MV-4-11 (cell line): Measurements from ENCODE around the gene ZNF490.
"Not testable (repeated sequence)": the region's sequence is repeated elsewhere in the genome, so short reads cannot be mapped to it uniquely, and the experiment has no call there.

ENCODE experiments used
- DNase-seq: peaks from one replicate; lab custom pipeline; 2025; lab: John Stamatoyannopoulos, UW

ZNF490 gene

GRCh38 chr19:12610540-12611360 is at the start of gene ZNF490, which contains the start of gene ZNF791:
Gene ZNF490, minus strand, starts transcription at chr19:12610813. Its CDS starts 133 bp downstream, at chr19:12610680.
Gene ZNF791, plus strand, starts transcription at chr19:12610920. Its CDS starts 160 bp downstream, at chr19:12611080.
- DNase-seq, result peak; percentile 99

GRCh38 chr19:12657966-12658365 is 47.4 kb upstream of the ZNF490 start:
- no peak for DNase-seq

GRCh38 chr19:12656899-12657571 is 46.4 kb upstream of the ZNF490 start:
- DNase-seq, result no peak

- DNase-seq, result no peak
Measured at GRCh38 chr19:12655546-12655945, 44.9 kb upstream of the ZNF490 start.

- no peak for DNase-seq
Measured at GRCh38 chr19:12652219-12652618, 41.6 kb upstream of the ZNF490 start.

- no peak for DNase-seq
Measured at GRCh38 chr19:12649941-12650340, 39.3 kb upstream of the ZNF490 start.

GRCh38 chr19:12648088-12648487 is 37.5 kb upstream of the ZNF490 start:
- no peak for DNase-seq

- no peak for DNase-seq
Measured at GRCh38 chr19:12647490-12648071, 37.0 kb upstream of the ZNF490 start.

GRCh38 chr19:12647047-12647446 is 36.4 kb upstream of the ZNF490 start:
- no peak for DNase-seq

- DNase-seq, result no peak
Measured at GRCh38 chr19:12646551-12646950, 35.9 kb upstream of the ZNF490 start.

- DNase-seq, result not testable (repeated sequence)
Measured at GRCh38 chr19:12643716-12644115, 33.1 kb upstream of the ZNF490 start.

- no peak for DNase-seq
Measured at GRCh38 chr19:12642506-12642905, 31.9 kb upstream of the ZNF490 start.

GRCh38 chr19:12641456-12641855 is 30.8 kb upstream of the ZNF490 start:
- DNase-seq, result no peak

GRCh38 chr19:12639901-12640613 is 29.4 kb upstream of the ZNF490 start:
- DNase-seq, result peak; percentile 84

- DNase-seq, result no peak
Measured at GRCh38 chr19:12638611-12639182, 28.1 kb upstream of the ZNF490 start.

GRCh38 chr19:12636631-12637030 is 26.0 kb upstream of the ZNF490 start:
- no peak for DNase-seq

- DNase-seq, result no peak
Measured at GRCh38 chr19:12629215-12629614, 18.6 kb upstream of the ZNF490 start.

GRCh38 chr19:12628040-12629022 is 17.7 kb upstream of the ZNF490 start:
- peak; percentile 40 for DNase-seq

GRCh38 chr19:12626958-12627357 is 16.3 kb upstream of the ZNF490 start:
- DNase-seq, result no peak

GRCh38 chr19:12623361-12624031 is 12.9 kb upstream of the ZNF490 start:
- no peak for DNase-seq
